GM19193 (cell line): ENCODE data around the gene SF3B3.

Source experiments
- POLR2A ChIP-seq: IDR thresholded peaks from 4 replicates; pipeline ENCODE4 v1.6.1; 2011; ENCODE audit not compliant: insufficient read depth, insufficient read length; ENCODE audit errors: extremely low read depth

The SF3B3 gene

GRCh38 chr16:70494202-70494770 is 29.3 kb upstream of the SF3B3 start:
- no peak for TF ChIP-seq POLR2A

- no peak for TF ChIP-seq POLR2A
Observed at GRCh38 chr16:70494777-70495176, 28.8 kb upstream of the SF3B3 start.

GRCh38 chr16:70495425-70496182 is 28.0 kb upstream of the SF3B3 start:
- no peak for TF ChIP-seq POLR2A

- no peak for TF ChIP-seq POLR2A
Observed at GRCh38 chr16:70496513-70496912, 27.1 kb upstream of the SF3B3 start.

DNA sequence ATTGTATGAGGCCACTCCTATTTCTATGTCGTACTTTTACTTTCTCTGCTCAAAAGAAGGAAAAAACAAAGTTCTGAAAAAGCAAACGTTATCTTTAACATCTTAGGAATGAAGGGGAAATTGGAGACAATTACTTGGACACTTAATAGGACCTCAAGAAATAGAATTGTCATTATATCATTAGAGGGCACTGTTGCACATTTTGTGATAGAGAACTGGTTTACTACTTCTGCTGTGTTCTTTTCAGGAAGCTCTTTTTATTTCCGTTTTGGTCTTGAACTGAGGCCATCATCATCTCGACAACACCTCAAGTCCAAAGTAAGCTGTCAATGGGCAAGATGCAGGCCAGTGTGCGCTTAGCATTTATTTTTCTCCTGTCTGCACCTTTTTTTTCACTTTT is 14.9 kb upstream of the SF3B3 start:
- TF ChIP-seq POLR2A, result no peak

- no peak for TF ChIP-seq POLR2A
Observed at GRCh38 chr16:70510216-70510615, 13.4 kb upstream of the SF3B3 start.

GRCh38 chr16:70511833-70512232 is 11.8 kb upstream of the SF3B3 start:
- TF ChIP-seq POLR2A, result no peak

- no peak for TF ChIP-seq POLR2A
Observed at GRCh38 chr16:70512456-70512855, 11.2 kb upstream of the SF3B3 start.

- TF ChIP-seq POLR2A, result no peak
Observed at GRCh38 chr16:70520612-70521297, 2.9 kb upstream of the SF3B3 start.

DNA sequence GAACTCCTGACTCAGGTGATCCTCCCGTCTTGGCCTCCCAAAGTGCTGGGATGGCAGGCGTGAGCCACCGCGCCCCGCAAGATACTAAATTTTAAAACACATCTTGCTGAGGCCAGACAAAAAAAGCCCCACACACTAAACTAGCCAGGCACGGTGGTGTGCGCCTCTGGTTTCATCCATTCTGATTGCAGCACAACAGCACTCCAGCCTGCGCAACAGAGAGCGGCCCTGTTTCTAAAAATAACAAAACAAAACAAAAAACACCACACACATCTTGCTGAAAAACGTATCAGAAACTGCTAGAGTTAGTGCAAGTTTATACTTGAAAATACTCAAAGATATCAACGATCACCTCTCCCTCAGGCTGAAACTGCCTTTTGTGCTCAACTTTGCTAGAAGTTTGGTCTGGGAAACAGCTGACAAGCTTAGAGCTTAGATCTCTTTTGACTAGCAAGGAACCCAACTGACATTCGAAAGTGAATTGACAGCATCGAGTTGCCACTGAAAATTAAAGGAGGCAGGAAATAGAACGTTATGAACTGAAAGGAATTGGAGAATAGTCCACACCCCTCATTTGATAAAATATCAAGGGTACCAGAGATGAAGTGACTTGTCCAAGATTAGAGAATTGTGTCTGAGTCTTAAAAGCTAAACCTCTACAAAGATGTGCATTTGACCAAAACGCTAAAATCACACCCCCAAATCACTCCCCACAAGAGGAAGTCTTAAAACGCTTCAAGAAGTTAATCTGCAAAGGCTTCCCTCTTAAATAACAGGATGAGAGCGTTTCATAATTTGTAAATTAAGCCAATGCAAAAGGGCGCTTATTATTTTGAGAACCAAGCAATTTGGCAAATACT is 1.2 kb upstream of the SF3B3 start:
- TF ChIP-seq POLR2A, result no peak

GRCh38 chr16:70523076-70523742 is 407 bp upstream of the SF3B3 start, which contains the start of gene COG4:
TSS of gene COG4 (minus strand) at chr16:70523554. CDS start at chr16:70523543, 11 bp downstream.
- TF ChIP-seq POLR2A, result peak; percentile 92

GRCh38 chr16:70526403-70526802 is 2.8 kb downstream of the SF3B3 start:
- TF ChIP-seq POLR2A, result no peak

DNA sequence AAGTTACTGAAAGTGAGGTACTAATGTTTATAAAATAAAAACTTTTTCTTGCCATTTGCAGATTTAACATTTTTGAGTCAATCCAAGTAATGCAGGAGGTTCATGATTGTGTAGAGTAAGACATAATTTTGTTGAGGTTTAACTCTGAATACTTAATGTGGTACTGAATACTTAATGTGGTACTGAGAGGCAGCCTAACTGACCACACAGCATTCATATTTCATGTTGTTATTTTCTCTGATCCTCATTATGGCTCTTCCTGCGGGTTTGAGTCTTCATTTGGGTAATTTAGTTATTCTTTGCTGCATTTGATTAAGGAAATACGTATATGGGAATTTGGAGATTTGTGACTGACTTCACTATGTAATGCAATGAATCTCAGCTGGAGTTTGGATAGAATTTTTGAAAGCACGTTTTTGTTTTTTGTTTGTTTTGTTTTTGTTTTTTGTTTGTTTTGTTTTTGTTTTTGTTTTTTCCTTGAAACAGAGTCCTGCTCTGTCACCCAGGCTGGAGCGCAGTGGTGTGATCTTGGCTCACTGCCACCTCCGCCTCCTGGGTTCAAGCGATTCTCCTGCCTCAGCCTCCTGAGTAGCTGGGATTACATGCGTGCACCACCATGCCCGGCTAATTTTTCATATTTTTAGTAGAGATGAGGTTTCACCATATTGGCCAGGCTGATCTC is 3.8 kb downstream of the SF3B3 start:
- TF ChIP-seq POLR2A, result no peak

GRCh38 chr16:70529051-70529777 is 5.6 kb downstream of the SF3B3 start:
- no peak for TF ChIP-seq POLR2A

GRCh38 chr16:70534971-70535370 is 11.4 kb downstream of the SF3B3 start:
- TF ChIP-seq POLR2A, result no peak
